WTC11 (cell line): ENCODE results near the gene ACKR3. TPM values are rescaled to one million over a fixed set of nuclear protein-coding genes. Genes with fewer than 3 reads are reported as not detected.

Experiments
- ATAC-seq: fragments of 200-7000 bp; cut with Tn5 transposase; 2 replicates; pipeline ENCODE4 v1.10.0; 2021; ENCODE audit warnings: mild to moderate bottlenecking, moderate library complexity
- CTCF ChIA-PET: fragments of 300-600 bp; sonication (Branson Sonifier 250); formaldehyde crosslinking; loops from one replicate; lab custom pipeline; 2021; ENCODE audit warnings: antibody characterized with exemption; lab: Charles Lee
- POLR2A ChIA-PET: fragments of 350-600 bp; sonication (Branson Sonifier 250); formaldehyde crosslinking; loops from one replicate; lab custom pipeline; 2021; ENCODE audit warnings: antibody characterized with exemption; lab: Charles Lee
- DNase-seq: peaks from one replicate; pipeline ENCODE4 v3.0.0; 2021; ENCODE audit warnings: low spot score
- H3K27ac Mint-ChIP-seq: 2 replicates; pipeline ENCODE4 v1.8.0; 2021; ENCODE audit warnings: mixed read lengths
- H3K27me3 Mint-ChIP-seq: 2 replicates; pipeline ENCODE4 v1.8.0; 2021; ENCODE audit warnings: low read depth, mild to moderate bottlenecking, moderate library complexity, mixed read lengths
- H3K36me3 Mint-ChIP-seq: 2 replicates; pipeline ENCODE4 v1.8.0; 2021; ENCODE audit warnings: mixed read lengths
- H3K4me1 Mint-ChIP-seq: 2 replicates; pipeline ENCODE4 v1.8.0; 2022; ENCODE audit warnings: mixed read lengths
- H3K4me3 Mint-ChIP-seq: 2 replicates; pipeline ENCODE4 v1.8.0; 2021; ENCODE audit warnings: mild to moderate bottlenecking, moderate library complexity, mixed read lengths
- H3K9me3 Mint-ChIP-seq: 2 replicates; pipeline ENCODE4 v1.8.0; 2021; ENCODE audit warnings: mixed read lengths
- CBFB ChIP-seq: sonication (generic); formaldehyde crosslinking; IDR thresholded peaks from 2 replicates; pipeline ENCODE4 v1.8.1; 2022; ENCODE audit warnings: mild to moderate bottlenecking, low read depth, missing genetic modification reagents
- CREB1 ChIP-seq: sonication (generic); formaldehyde crosslinking; IDR thresholded peaks from 2 replicates; pipeline ENCODE4 v1.8.0; 2023; ENCODE audit warnings: mild to moderate bottlenecking, missing genetic modification reagents
- FOXP4 ChIP-seq: sonication (generic); formaldehyde crosslinking; IDR thresholded peaks from 2 replicates; pipeline ENCODE4 v1.8.0; 2022; ENCODE audit warnings: mild to moderate bottlenecking, missing genetic modification reagents
- MAX ChIP-seq: sonication (generic); formaldehyde crosslinking; IDR thresholded peaks from 2 replicates; pipeline ENCODE4 v1.8.0; 2022; ENCODE audit warnings: mild to moderate bottlenecking, missing genetic modification reagents
- MLX ChIP-seq: sonication (generic); formaldehyde crosslinking; IDR thresholded peaks from 2 replicates; pipeline ENCODE4 v1.8.1; 2023; ENCODE audit warnings: mild to moderate bottlenecking, missing genetic modification reagents, moderate library complexity
- NFE2L1 ChIP-seq: sonication (generic); formaldehyde crosslinking; IDR thresholded peaks from 2 replicates; pipeline ENCODE4 v1.8.1; 2023; ENCODE audit warnings: missing genetic modification reagents
- ZNF138 ChIP-seq: sonication (generic); formaldehyde crosslinking; conservative IDR thresholded peaks from 2 replicates; pipeline ENCODE4 v1.8.1; 2022; ENCODE audit warnings: mild to moderate bottlenecking, moderate library complexity, missing genetic modification reagents
- ZNF423 ChIP-seq: fragments of 250-450 bp; sonication (Bioruptor Pico); IDR thresholded peaks from 2 replicates; pipeline ENCODE4 v2.1.2; 2022; ENCODE audit warnings: mild to moderate bottlenecking, moderate library complexity
- ZNF671 ChIP-seq: fragments of 250-450 bp; sonication (Bioruptor Pico); IDR thresholded peaks from 2 replicates; pipeline ENCODE4 v1.8.0; 2021; ENCODE audit warnings: mild to moderate bottlenecking
- total RNA-seq: library from RNA; stranded (reverse); gene quantifications from 3 replicates; pipeline ENCODE4 v1.2.3, GENCODE V29; 2021
- TF ChIP-seq, protein P1 (sequence below): sonication (generic); formaldehyde crosslinking; IDR thresholded peaks from 2 replicates; pipeline ENCODE4 v1.8.0; 2023; ENCODE audit warnings: missing genetic modification reagents
- TF ChIP-seq, protein P2 (sequence below): sonication (generic); formaldehyde crosslinking; IDR thresholded peaks from 2 replicates; pipeline ENCODE4 v1.8.0; 2023; ENCODE audit warnings: mild to moderate bottlenecking, missing genetic modification reagents
- TF ChIP-seq, protein P3 (sequence below): fragments of 250-450 bp; sonication (Bioruptor Pico); IDR thresholded peaks from 2 replicates; pipeline ENCODE4 v1.9.0; 2021; ENCODE audit warnings: moderate library complexity, mild to moderate bottlenecking, inconsistent platforms, borderline replicate concordance

The ACKR3 gene
- total RNA-seq, 1 experiment from 2014 or later: 1.3 TPM

GRCh38 chr2:236602678-236603077, 33.1 kb downstream of the ACKR3 start:
- H3K4me1 Mint-ChIP-seq: peaks cover 7% of the 10 kb centered on the region
- POLR2A ChIA-PET: no interaction called here
- no peaks in the 10 kb centered on the region for H3K9me3 Mint-ChIP-seq
- no peak for TF ChIP-seq ZNF423 (CRISPR knock-in tag)
- no peak for TF ChIP-seq FOXP4 (CRISPR knock-in tag)
- TF ChIP-seq ZNF671 (CRISPR knock-in tag): no peak
- TF ChIP-seq, protein P1, sequence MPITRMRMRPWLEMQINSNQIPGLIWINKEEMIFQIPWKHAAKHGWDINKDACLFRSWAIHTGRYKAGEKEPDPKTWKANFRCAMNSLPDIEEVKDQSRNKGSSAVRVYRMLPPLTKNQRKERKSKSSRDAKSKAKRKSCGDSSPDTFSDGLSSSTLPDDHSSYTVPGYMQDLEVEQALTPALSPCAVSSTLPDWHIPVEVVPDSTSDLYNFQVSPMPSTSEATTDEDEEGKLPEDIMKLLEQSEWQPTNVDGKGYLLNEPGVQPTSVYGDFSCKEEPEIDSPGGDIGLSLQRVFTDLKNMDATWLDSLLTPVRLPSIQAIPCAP: no peak
- no peak for TF ChIP-seq CBFB (CRISPR knock-in tag)
- TF ChIP-seq, all 79 proteins: peak for 0
- no peak for DNase-seq
- no peak for ATAC-seq
- Mint-ChIP-seq H3K27ac (no peak overlapping the region), H3K36me3 (no peaks in the 10 kb centered on the region), H3K27me3 (peaks cover 4% of the 10 kb centered on the region; the same call in 1 of the 2 replicates), H3K4me3 (no peak overlapping the region)
- CTCF ChIA-PET: no interaction called here

GRCh38 chr2:236603361-236604015, 33.9 kb downstream of the ACKR3 start:
- ChIA-PET POLR2A (no interaction called here), CTCF (interaction anchor here (1.2 kb wide), 1 partner anchor 9 kb away, joined by 3 read pairs; no protein-coding TSS in a partner anchor)
- Mint-ChIP-seq H3K36me3 (no peaks in the 10 kb centered on the region), H3K27me3 (peaks cover 4% of the 10 kb centered on the region; the same call in 1 of the 2 replicates), H3K27ac (no peak overlapping the region), H3K4me3 (no peak overlapping the region), H3K4me1 (peaks cover 7% of the 10 kb centered on the region), H3K9me3 (no peaks in the 10 kb centered on the region)
- DNase-seq (no peak), ATAC-seq (no peak)
- no peak for TF ChIP-seq NFE2L1 (CRISPR knock-in tag)

DNA sequence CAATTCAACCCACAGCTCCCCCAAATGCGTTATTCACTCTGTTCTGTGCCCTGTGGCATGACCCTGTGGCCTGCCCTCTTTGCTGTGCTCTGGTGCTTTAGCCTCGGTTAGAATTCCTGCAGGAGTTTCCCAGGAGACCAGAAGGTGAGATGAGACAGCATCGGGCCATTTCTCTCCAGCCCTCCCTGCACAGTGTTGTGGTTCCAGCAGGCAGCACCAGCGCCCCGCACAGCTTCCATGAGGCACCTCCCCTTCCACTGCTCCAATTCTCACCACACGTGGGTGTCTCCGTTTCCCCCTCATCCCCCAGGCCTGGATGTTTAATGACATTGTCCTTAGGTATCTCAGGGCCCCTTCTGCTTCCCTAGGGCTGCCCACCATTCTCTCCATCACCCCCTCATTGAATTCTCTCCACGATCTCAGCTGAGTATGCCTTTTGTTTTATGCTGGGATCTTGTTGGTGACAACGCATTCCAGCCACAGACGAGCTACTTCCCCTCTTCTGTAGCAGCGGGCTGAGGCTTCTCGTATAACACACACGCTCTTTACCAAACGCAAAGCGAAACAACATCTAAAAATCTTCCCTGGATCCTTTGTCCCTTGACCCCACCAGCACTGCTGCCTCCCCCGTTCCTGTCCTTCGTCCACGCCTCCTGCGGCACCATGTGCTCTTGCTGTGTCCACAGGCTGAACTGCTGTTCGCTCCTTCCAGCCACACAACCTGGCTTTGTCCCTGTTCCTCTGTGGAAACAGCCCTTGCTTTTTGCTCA, 35.1 kb downstream of the ACKR3 start:
- peaks cover 6% of the 10 kb centered on the region for H3K9me3 Mint-ChIP-seq
- H3K4me3 Mint-ChIP-seq: no peak overlapping the region
- POLR2A ChIA-PET: no interaction called here
- H3K27me3 Mint-ChIP-seq: peaks cover 4% of the 10 kb centered on the region; the same call in 1 of the 2 replicates
- H3K36me3 Mint-ChIP-seq: no peaks in the 10 kb centered on the region
- peaks cover 7% of the 10 kb centered on the region for H3K4me1 Mint-ChIP-seq
- TF ChIP-seq MLX (CRISPR knock-in tag): no peak
- TF ChIP-seq MAX (CRISPR knock-in tag): no peak
- no peak for TF ChIP-seq ZNF138 (CRISPR knock-in tag)
- ATAC-seq (no peak; the same call in 1 of the 2 replicates), DNase-seq (no peak)
- peak overlapping the region; percentile 68 for H3K27ac Mint-ChIP-seq
- CTCF ChIA-PET: interaction anchor here (0.7 to 0.8 kb wide), 2 partner anchors 42 to 92 kb away, joined by 3 read pairs; no protein-coding TSS in a partner anchor

DNA sequence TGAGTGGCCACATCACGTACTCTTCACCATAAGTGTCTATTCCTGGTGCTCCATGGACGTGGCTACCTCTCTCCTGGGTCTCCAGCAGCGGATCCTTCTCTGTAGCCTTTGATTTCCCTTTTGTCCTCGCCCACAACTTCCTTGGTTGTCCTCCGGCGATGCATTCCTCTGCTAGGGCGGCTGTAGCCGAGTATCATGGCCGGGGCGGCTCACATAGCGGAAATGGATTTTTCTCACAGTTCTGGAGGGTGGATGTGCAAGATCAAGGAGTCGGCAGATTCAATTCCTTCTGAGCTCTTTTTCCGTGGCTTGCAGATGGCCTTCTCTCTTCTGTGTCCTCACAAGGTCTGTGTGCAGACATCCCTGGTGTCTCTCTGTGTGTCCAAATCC, 35.7 kb downstream of the ACKR3 start:
- H3K4me1 Mint-ChIP-seq: peaks cover 7% of the 10 kb centered on the region
- DNase-seq (no peak), ATAC-seq (no peak)
- peak overlapping the region; percentile 68; the same call in 1 of the 2 replicates for H3K27ac Mint-ChIP-seq
- no peaks in the 10 kb centered on the region for H3K36me3 Mint-ChIP-seq
- POLR2A ChIA-PET: no interaction called here
- TF ChIP-seq, protein P2, sequence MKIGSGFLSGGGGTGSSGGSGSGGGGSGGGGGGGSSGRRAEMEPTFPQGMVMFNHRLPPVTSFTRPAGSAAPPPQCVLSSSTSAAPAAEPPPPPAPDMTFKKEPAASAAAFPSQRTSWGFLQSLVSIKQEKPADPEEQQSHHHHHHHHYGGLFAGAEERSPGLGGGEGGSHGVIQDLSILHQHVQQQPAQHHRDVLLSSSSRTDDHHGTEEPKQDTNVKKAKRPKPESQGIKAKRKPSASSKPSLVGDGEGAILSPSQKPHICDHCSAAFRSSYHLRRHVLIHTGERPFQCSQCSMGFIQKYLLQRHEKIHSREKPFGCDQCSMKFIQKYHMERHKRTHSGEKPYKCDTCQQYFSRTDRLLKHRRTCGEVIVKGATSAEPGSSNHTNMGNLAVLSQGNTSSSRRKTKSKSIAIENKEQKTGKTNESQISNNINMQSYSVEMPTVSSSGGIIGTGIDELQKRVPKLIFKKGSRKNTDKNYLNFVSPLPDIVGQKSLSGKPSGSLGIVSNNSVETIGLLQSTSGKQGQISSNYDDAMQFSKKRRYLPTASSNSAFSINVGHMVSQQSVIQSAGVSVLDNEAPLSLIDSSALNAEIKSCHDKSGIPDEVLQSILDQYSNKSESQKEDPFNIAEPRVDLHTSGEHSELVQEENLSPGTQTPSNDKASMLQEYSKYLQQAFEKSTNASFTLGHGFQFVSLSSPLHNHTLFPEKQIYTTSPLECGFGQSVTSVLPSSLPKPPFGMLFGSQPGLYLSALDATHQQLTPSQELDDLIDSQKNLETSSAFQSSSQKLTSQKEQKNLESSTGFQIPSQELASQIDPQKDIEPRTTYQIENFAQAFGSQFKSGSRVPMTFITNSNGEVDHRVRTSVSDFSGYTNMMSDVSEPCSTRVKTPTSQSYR: no peak
- TF ChIP-seq, protein P3, sequence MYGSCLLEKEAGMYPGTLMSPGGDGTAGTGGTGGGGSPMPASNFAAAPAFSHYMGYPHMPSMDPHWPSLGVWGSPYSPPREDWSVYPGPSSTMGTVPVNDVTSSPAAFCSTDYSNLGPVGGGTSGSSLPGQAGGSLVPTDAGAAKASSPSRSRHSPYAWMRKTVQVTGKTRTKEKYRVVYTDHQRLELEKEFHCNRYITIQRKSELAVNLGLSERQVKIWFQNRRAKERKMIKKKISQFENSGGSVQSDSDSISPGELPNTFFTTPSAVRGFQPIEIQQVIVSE (CRISPR knock-in tag): no peak
- no peak for TF ChIP-seq CREB1
- no peak for TF ChIP-seq CBFB (CRISPR knock-in tag)
- H3K27me3 Mint-ChIP-seq: peaks cover 4% of the 10 kb centered on the region; the same call in 1 of the 2 replicates
- peaks cover 11% of the 10 kb centered on the region for H3K9me3 Mint-ChIP-seq
- CTCF ChIA-PET: no interaction called here
- no peak overlapping the region for H3K4me3 Mint-ChIP-seq
